Measurements from ENCODE around the gene INPPL1. TPM values are rescaled to one million over a fixed set of nuclear protein-coding genes. Genes with fewer than 3 reads are reported as not detected.
A peak's percentile ranks its signal among the peaks of the same experiment; 100 is the strongest.

Gene INPPL1
- polyA plus RNA-seq, 2 donors = 28.9 to 88.1 TPM

DNA sequence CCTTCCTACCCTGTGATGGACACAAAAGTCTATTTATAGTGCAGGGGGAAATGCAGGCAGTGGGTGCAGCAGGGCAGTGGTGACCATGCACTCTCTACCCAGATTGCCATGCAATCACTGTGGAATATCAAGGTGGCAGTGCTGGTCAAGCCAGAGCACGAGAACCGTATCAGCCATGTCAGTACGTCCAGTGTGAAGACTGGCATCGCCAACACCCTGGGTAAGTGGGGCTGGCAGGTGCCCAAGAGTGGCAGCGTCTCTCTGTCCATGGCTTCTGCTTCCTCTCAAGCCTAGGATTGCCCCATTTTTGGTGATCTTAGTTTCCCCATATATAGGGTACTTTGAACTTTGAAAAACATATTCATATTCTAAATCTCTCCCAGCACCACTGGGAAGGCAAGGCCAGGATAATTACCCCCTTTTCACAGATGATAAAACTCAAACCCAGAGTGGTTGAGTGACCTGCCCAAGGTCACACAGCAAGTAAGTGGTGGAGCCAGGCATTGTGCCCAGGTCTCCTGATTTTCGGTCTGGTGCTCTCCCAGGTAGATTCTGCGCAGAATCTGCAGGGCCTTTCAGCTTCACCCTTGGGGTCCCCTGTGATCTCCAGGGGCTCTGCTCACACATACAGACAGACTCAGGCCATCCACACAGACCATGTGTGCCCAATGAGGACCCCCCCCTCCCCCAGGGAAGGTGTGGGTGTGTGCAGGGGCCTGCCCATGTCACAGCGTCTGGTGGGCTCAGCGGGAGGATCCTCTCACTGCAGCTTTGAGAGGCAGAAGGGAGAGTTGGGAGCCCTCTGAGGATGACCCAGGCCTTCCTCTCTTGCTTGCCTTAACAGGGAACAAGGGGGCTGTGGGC, 7.1 kb downstream of the INPPL1 start:
- Histone ChIP-seq H3K27me3 (ENCODE audit: control insufficient read depth in 1 of 2, insufficient read depth in 2 of 2, low read length in 2 of 2) (no peaks in the 10 kb centered on the region), H3K36me3 (ENCODE audit: control insufficient read depth in 2 of 2, insufficient read depth in 2 of 2, low read length in 1 of 2) (peaks cover 34 to 75% of the 10 kb centered on the region in 2 donors), H3K4me1 (ENCODE audit: control insufficient read depth in 2 of 2, insufficient read depth in 2 of 2, low read length in 1 of 2) (no peaks in the 10 kb centered on the region), H3K4me3 (ENCODE audit: low read depth in 1 of 2, low read length in 2 of 2) (no peak overlapping the region), H3K27ac (ENCODE audit: low read depth in 2 of 2, low read length in 1 of 2) (no peak overlapping the region), H3K9me3 (ENCODE audit: control insufficient read depth in 2 of 2, insufficient read depth in 1 of 2, low read depth in 1 of 2, low read length in 1 of 2) (no peaks in the 10 kb centered on the region)
- 91 to 93% methylated on average over 9 of the region's 9 CpGs for WGBS, 2 donors

DNA sequence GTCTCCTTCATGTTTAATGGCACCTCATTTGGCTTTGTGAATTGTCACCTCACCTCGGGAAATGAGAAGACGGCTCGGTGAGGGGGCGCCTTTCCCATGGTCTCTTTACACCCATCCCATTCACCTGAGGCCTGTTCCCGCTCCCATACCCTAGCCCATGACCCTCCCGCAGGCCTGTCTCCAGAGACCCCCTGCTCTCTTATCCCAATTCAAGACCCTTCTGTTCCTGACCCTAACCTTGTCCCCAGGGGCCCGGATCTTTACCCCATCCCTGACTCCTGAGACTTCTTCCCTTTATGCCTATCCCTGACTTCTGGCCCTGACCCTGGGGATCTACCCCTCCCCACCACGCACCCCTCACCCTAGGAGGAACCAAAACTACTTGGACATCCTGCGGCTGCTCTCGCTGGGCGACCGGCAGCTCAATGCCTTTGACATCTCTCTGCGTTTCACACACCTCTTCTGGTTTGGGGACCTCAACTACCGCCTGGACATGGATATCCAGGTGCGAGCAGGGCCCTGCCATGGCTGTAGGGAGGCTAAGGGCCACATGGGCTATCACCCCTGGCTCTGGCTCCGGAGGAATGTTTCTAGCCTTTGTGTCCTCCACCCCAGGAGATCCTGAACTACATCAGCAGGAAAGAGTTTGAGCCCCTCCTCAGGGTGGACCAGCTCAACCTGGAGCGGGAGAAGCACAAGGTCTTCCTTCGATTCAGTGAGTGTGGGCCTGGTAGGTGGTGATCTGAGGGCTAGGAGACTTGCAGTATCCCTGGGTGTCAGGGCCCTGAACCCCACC, 7.9 kb downstream of the INPPL1 start:
- 89 to 93% methylated on average over 18 of the region's 18 CpGs for WGBS, 2 donors
- no peak overlapping the region for H3K4me3 ChIP-seq (ENCODE audit: low read depth in 1 of 2, low read length in 2 of 2)
- H3K36me3 ChIP-seq (ENCODE audit: control insufficient read depth in 2 of 2, insufficient read depth in 2 of 2, low read length in 1 of 2) = peaks cover 34 to 83% of the 10 kb centered on the region in 2 donors
- no peaks in the 10 kb centered on the region for H3K27me3 ChIP-seq (ENCODE audit: control insufficient read depth in 1 of 2, insufficient read depth in 2 of 2, low read length in 2 of 2)
- no peak overlapping the region for H3K27ac ChIP-seq (ENCODE audit: low read depth in 2 of 2, low read length in 1 of 2)
- peaks cover 0 to 2% of the 10 kb centered on the region in 2 donors for H3K4me1 ChIP-seq (ENCODE audit: control insufficient read depth in 2 of 2, insufficient read depth in 2 of 2, low read length in 1 of 2)
- no peaks in the 10 kb centered on the region for H3K9me3 ChIP-seq (ENCODE audit: control insufficient read depth in 2 of 2, insufficient read depth in 1 of 2, low read depth in 1 of 2, low read length in 1 of 2)

DNA sequence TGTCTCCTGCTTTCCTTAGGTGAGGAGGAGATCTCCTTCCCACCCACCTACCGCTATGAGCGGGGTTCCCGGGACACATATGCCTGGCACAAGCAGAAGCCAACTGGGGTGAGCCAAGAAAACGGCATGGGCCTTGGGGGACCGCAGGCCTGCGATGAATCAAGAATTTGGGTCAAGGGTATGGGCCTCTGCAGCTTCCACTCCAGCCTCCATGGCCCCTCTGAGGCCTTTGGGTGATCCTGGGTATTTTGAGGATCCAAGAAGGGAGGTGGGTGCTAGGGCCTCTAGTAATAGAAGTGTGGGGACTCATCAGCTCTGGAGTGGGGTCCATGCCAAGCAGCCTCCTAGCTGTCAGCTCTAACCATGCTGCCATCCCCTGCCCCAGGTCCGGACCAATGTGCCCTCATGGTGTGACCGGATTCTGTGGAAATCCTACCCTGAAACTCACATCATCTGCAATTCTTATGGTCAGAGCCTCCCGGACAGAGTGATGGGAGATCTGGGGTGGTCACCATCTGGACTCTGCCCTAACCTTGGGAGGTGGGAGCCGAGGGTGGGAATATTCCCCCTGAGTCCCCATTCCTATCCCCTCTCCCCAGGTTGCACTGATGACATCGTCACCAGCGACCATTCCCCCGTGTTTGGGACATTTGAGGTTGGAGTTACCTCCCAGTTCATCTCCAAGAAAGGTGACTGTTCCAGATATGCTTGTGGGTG, 8.6 kb downstream of the INPPL1 start:
- H3K27me3 ChIP-seq (ENCODE audit: control insufficient read depth in 1 of 2, insufficient read depth in 2 of 2, low read length in 2 of 2) = no peaks in the 10 kb centered on the region
- no peaks in the 10 kb centered on the region for H3K9me3 ChIP-seq (ENCODE audit: control insufficient read depth in 2 of 2, insufficient read depth in 1 of 2, low read depth in 1 of 2, low read length in 1 of 2)
- peaks cover 34 to 84% of the 10 kb centered on the region in 2 donors for H3K36me3 ChIP-seq (ENCODE audit: control insufficient read depth in 2 of 2, insufficient read depth in 2 of 2, low read length in 1 of 2)
- peaks cover 0 to 8% of the 10 kb centered on the region in 2 donors for H3K4me1 ChIP-seq (ENCODE audit: control insufficient read depth in 2 of 2, insufficient read depth in 2 of 2, low read length in 1 of 2)
- 90 to 91% methylated on average over 13 of the region's 13 CpGs for WGBS, 2 donors
- no peak overlapping the region for H3K4me3 ChIP-seq (ENCODE audit: low read depth in 1 of 2, low read length in 2 of 2)
- H3K27ac ChIP-seq (ENCODE audit: low read depth in 2 of 2, low read length in 1 of 2) = no peak overlapping the region

DNA sequence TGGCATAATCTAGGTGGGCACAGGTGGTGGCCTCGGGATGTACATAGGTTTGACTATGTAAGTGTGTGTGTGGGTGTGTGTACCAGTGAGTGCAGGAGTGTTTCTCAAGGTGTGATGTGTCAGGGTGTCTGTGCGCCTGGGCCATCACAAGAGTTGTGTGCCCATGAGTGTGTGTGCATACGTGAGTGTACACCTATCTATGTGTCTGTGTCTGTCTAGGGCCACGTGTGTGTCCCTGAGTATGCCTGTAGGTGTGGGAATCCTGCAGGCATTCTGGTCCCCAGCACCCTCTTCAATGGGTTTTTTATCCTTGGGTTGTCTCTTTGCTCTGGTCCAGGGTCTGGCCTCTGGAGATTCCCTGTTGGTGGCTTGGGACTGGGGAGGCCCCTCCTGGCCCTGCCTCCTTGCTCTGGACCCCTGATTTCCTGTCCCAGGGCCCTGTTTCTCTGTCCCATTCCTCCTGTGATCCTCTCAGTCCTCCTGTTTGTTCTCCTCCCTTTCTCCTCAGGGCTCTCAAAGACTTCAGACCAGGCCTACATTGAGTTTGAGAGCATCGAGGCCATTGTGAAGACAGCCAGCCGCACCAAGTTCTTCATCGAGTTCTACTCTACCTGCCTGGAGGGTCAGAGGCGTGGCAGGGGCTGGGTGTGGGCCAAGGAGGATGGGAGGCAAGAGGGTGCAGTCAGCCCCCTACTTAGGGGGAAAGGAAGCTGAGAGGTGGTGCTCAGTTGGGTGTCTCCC, 9.4 kb downstream of the INPPL1 start:
- Histone ChIP-seq H3K27me3 (ENCODE audit: control insufficient read depth in 1 of 2, insufficient read depth in 2 of 2, low read length in 2 of 2) (no peaks in the 10 kb centered on the region), H3K36me3 (ENCODE audit: control insufficient read depth in 2 of 2, insufficient read depth in 2 of 2, low read length in 1 of 2) (peaks cover 31 to 78% of the 10 kb centered on the region in 2 donors), H3K9me3 (ENCODE audit: control insufficient read depth in 2 of 2, insufficient read depth in 1 of 2, low read depth in 1 of 2, low read length in 1 of 2) (no peaks in the 10 kb centered on the region), H3K4me1 (ENCODE audit: control insufficient read depth in 2 of 2, insufficient read depth in 2 of 2, low read length in 1 of 2) (peaks cover 0 to 8% of the 10 kb centered on the region in 2 donors), H3K4me3 (ENCODE audit: low read depth in 1 of 2, low read length in 2 of 2) (no peak overlapping the region), H3K27ac (ENCODE audit: low read depth in 2 of 2, low read length in 1 of 2) (no peak overlapping the region)
- 81 to 83% methylated on average over 8 of the region's 8 CpGs for WGBS, 2 donors

DNA sequence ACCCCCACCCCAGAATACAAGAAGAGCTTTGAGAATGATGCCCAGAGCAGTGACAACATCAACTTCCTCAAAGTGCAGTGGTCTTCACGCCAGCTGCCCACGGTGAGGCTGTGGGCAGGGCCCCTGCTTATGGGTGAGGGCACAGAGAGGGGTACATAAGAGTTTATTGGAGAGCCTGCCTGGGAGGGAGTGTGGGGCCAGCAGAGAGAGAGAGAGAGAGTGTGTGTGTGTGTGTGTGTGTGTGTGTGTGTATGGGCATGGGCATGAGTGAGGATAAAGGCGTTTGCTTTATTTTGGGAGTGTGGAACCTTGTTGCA, 9.9 kb downstream of the INPPL1 start:
- WGBS, 2 donors = 67 to 85% methylated on average over 3 of the region's 3 CpGs
- Histone ChIP-seq H3K36me3 (ENCODE audit: control insufficient read depth in 2 of 2, insufficient read depth in 2 of 2, low read length in 1 of 2) (peaks cover 31 to 74% of the 10 kb centered on the region in 2 donors), H3K4me3 (ENCODE audit: low read depth in 1 of 2, low read length in 2 of 2) (no peak overlapping the region), H3K27me3 (ENCODE audit: control insufficient read depth in 1 of 2, insufficient read depth in 2 of 2, low read length in 2 of 2) (no peaks in the 10 kb centered on the region), H3K9me3 (ENCODE audit: control insufficient read depth in 2 of 2, insufficient read depth in 1 of 2, low read depth in 1 of 2, low read length in 1 of 2) (no peaks in the 10 kb centered on the region), H3K27ac (ENCODE audit: low read depth in 2 of 2, low read length in 1 of 2) (no peak overlapping the region), H3K4me1 (ENCODE audit: control insufficient read depth in 2 of 2, insufficient read depth in 2 of 2, low read length in 1 of 2) (peaks cover 0 to 10% of the 10 kb centered on the region in 2 donors)

GRCh38 chr11:72234920-72235319, 10.4 kb downstream of the INPPL1 start:
- H3K36me3 ChIP-seq (ENCODE audit: control insufficient read depth in 2 of 2, insufficient read depth in 2 of 2, low read length in 1 of 2) = peaks cover 29 to 69% of the 10 kb centered on the region in 2 donors
- WGBS, 2 donors = 90 to 95% methylated on average over 4 of the region's 4 CpGs
- peaks cover 0 to 13% of the 10 kb centered on the region in 2 donors for H3K4me1 ChIP-seq (ENCODE audit: control insufficient read depth in 2 of 2, insufficient read depth in 2 of 2, low read length in 1 of 2)
- H3K27me3 ChIP-seq (ENCODE audit: control insufficient read depth in 1 of 2, insufficient read depth in 2 of 2, low read length in 2 of 2) = no peaks in the 10 kb centered on the region
- no peak overlapping the region for H3K4me3 ChIP-seq (ENCODE audit: low read depth in 1 of 2, low read length in 2 of 2)
- no peaks in the 10 kb centered on the region for H3K9me3 ChIP-seq (ENCODE audit: control insufficient read depth in 2 of 2, insufficient read depth in 1 of 2, low read depth in 1 of 2, low read length in 1 of 2)
- H3K27ac ChIP-seq (ENCODE audit: low read depth in 2 of 2, low read length in 1 of 2) = no peak overlapping the region

DNA sequence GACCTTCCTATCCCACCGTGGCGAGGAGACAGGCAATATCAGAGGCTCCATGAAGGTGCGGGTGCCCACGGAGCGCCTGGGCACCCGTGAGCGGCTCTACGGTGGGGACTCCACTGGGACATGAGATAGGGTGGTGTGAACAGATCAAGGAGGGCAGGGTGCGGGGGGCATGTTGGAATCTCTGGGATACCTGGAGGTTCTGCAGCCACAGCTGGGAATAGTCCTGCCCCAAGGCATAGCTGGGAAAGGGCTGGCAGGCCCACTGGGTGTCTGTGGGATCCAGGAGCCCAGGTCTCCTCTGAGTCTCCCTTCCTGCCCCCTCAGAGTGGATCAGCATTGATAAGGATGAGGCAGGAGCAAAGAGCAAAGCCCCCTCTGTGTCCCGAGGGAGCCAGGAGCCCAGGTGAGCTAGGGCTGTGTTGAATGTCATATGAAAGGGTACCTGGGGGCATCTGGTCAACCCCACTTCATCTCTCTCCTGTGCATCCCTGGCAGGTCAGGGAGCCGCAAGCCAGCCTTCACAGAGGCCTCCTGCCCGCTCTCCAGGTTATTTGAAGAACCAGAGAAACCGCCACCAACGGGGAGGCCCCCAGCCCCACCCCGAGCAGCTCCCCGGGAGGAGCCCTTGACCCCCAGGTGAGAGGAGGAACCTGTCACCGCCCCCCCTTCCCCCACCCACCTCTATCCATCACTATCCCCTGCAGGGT, 10.9 kb downstream of the INPPL1 start:
- Histone ChIP-seq H3K36me3 (ENCODE audit: control insufficient read depth in 2 of 2, insufficient read depth in 2 of 2, low read length in 1 of 2) (peaks cover 27 to 63% of the 10 kb centered on the region in 2 donors), H3K4me3 (ENCODE audit: low read depth in 1 of 2, low read length in 2 of 2) (no peak overlapping the region), H3K27ac (ENCODE audit: low read depth in 2 of 2, low read length in 1 of 2) (peak overlapping the region in 1 of 2 donors; percentile 0), H3K27me3 (ENCODE audit: control insufficient read depth in 1 of 2, insufficient read depth in 2 of 2, low read length in 2 of 2) (no peaks in the 10 kb centered on the region), H3K9me3 (ENCODE audit: control insufficient read depth in 2 of 2, insufficient read depth in 1 of 2, low read depth in 1 of 2, low read length in 1 of 2) (no peaks in the 10 kb centered on the region), H3K4me1 (ENCODE audit: control insufficient read depth in 2 of 2, insufficient read depth in 2 of 2, low read length in 1 of 2) (peaks cover under 1 to 18% of the 10 kb centered on the region in 2 donors)
- 88 to 90% methylated on average over 17 of the region's 17 CpGs for WGBS, 2 donors

GRCh38 chr11:72236083-72236697, 11.6 kb downstream of the INPPL1 start:
- Histone ChIP-seq H3K9me3 (ENCODE audit: control insufficient read depth in 2 of 2, insufficient read depth in 1 of 2, low read depth in 1 of 2, low read length in 1 of 2) (no peaks in the 10 kb centered on the region), H3K36me3 (ENCODE audit: control insufficient read depth in 2 of 2, insufficient read depth in 2 of 2, low read length in 1 of 2) (peaks cover 22 to 56% of the 10 kb centered on the region in 2 donors), H3K4me1 (ENCODE audit: control insufficient read depth in 2 of 2, insufficient read depth in 2 of 2, low read length in 1 of 2) (peaks cover 3 to 18% of the 10 kb centered on the region in 2 donors), H3K4me3 (ENCODE audit: low read depth in 1 of 2, low read length in 2 of 2) (no peak overlapping the region), H3K27ac (ENCODE audit: low read depth in 2 of 2, low read length in 1 of 2) (peak overlapping the region in 1 of 2 donors; percentile 0), H3K27me3 (ENCODE audit: control insufficient read depth in 1 of 2, insufficient read depth in 2 of 2, low read length in 2 of 2) (peaks cover 0 to 1% of the 10 kb centered on the region in 2 donors)
- WGBS, 2 donors = 53 to 56% methylated on average over 4 of the region's 4 CpGs
